Stimulated activated CD4-positive, alpha-beta T cell treated with anti-CD3 and anti-CD28 coated beads, Interleukin-1b, Interleukin-23, amount 100 ng/mL, for 24 hours (primary cell): ENCODE results near the gene ST6GALNAC6.
"Not testable (repeated sequence)": the region's sequence is repeated elsewhere in the genome, so short reads cannot be mapped to it uniquely, and the experiment has no call there.

ENCODE experiments used
- DNase-seq, 4 experiments: peaks; one replicate each; pipeline ENCODE4 v3.0.0-alpha.2; 2020; ENCODE audit warnings: low read depth in 4 of 4, low spot score in 1 of 4

ST6GALNAC6 gene

DNA sequence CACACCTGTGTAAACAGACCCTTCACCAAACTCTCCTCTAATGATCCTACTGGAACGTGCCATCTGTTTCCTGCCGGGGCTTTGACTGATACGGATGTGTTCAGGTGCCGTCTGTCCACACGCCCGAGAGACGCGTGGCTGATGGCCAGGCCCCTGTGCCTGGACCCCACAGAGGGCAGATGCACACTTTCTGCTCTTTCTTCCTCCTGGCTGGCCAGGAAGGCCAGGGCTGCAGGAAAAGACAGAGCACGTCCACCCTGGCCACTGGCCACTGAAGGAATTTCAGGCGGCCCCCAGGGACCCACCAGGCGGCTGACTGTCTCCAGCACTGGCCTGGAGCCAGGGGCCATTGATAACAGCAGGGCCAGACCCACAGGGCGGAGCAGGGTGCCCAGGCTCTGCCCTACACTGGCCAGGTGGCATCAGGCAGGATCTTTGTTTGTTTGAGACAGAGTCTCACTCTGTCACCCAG, 41.3 kb downstream of the ST6GALNAC6 start:
- no peak for DNase-seq

- no peak for DNase-seq
These were observed 42.1 kb downstream of the ST6GALNAC6 start for GRCh38 chr9:127857278-127857677.

DNA sequence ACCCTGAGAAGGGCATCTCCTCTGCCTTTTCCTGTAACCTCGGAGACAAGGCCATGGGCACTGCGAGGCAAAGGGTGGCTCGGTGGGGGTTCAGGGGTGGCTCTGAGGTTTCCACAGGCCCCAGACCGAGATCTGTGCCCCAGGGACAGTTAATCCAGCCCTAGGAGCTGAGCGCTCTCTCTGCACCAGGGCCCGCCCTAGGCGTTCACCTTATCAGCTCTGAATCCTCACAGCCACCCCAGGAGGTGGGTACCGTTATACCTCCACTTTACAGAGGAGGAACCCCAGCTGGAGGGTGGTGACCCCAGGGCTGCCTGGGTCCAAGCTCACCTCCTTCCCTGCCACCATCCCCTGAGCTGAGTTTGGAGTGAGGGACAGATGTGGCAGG, 42.7 kb downstream of the ST6GALNAC6 start:
- no peak for DNase-seq

GRCh38 chr9:127856094-127856728, 43.2 kb downstream of the ST6GALNAC6 start:
- DNase-seq: no peak

- no peak for DNase-seq
These were observed 43.9 kb downstream of the ST6GALNAC6 start for GRCh38 chr9:127855522-127855921.

DNA sequence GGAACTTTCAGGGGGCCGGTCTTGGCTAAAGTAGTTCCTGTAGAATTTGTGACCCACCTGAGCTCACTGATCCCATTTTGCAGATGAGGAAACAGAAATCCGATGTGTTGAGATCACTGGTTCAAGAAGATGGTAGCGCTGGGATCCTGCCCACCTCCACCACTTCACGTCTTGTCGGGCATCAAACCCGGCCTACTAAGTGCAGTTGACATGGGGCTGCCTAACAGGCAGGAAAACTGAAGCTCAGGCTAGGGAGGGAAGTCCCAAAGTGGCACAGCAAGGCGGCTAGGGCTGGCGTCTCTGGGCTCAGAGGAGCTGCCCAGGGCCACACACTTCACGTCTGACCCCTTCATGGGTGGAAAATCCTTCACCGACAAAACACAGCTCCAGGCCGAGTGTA, 44.4 kb downstream of the ST6GALNAC6 start:
- DNase-seq: no peak

DNA sequence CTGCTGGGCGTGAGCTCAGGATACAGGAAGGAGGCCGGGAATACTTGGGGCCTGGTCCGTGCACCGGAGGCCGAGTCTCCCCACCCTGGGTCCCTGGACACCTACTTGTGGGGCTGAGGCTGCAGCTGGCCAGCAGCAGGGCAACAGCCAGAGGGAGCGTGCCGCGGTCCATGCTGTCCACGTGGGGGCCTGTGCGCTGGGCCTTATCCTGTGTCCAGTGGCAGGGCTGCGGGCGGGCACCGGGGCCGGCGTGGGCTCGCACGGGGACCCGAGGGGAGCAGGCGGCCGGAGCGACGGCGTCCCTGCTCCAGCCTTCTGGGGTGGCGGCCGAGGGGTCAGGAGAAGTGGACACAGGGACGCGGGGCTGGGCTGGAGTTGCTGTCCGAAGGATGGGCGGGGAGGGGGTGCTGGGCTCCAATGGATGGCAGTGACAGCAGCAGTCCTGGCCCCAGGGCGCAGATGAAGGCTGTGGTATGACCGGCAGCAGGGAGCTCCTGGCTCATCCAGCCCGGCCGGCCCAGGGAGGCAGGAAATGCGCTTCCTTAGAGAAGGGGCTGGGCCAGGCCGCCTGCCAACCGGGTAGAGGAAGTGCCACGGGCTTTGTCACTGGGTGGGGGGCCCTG, 45.1 kb downstream of the ST6GALNAC6 start, which contains the start of gene ENG:
TSS of gene ENG (minus strand) at position 475 of the 623 bp plus-strand sequence. CDS start at position 172, 303 bp downstream.
- no peak for DNase-seq

DNA sequence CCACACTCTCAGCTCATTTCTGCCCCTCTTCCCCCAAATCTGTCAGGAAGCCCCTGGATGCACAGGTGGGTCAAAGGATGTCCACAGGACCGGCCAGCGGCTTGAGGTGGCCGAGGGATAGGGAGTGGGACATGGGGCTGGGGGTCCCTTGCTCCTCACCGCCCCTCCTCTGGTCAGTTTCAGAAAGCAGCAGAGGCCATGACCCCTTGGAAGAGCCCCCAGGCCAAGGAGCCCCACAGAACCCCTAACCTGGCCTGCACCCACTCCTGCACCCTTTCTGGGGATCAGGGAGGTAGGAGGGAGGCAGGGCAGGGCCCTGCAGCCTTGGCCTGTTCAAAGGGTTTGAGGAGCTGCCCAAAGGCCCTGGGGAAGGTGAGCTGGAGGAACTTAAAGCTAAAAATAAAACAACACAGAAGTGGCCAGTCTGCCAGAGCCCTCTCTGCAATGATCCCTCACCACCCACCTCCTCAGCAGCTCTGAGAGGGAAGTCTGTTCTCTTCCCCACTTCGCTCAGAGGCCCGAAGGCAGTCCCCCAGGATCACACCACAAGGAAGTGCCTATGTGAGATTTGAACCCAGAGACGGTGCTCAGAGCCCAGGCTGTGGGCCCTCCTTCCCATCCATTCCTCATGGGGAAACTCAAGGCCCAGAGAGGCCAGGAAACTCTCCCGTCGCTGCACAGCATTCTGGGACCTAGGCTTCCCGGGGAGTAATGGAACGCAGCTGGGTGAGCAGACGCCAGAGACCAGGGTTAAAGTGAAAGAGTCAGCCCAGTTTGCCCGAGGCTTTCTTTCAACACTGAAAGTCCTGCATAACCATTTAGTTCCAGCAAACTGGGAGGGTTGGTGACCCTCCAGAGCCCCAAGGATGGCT, 45.9 kb downstream of the ST6GALNAC6 start:
- no peak for DNase-seq

DNA sequence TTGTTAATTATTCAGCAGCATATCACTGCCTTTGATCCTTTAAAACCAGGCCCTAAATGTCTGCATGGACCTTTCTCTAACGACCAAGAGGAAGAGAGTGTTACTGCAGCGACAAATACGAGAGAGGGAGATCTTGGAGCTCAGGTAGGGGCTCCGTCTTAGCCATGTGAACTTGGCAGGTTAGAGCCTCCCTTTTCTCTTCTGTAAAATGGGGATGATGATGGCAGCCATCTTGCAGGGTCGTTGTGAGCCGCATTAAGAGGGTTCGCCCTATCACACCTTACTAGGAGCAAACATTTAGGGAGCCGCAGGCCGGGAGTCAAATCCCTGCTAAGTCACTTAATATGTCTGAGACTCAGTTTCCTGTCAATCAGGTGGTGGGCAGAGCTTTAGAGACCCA, 46.6 kb downstream of the ST6GALNAC6 start:
- no peak for DNase-seq

DNA sequence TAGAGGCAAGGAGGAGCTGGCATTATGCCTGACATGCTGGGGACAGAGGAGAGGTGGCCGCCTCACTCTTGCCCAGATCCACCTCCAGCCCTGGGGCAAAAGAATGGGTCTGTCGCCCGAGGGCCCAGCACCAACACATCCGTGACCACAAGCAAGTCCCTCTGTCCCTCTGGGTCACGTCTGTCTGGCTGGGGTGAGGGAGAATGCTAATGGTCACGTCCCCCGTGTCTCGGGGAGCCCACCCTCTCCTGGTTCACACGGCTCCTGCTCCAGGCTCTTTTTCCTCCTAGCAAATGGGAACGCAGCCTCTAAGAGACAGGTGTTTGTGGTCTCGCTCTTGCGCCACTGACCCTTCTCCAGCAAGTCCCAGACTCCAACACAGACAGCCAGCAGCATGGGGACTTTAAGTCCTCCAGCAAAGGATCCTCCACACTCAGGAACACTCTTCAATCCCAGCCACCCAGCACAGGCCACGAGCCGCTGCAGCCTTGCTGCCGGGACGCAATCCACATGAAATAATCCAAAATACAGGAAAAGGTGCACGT, 49.0 kb downstream of the ST6GALNAC6 start:
- DNase-seq: no peak

GRCh38 chr9:127848756-127849504, 50.5 kb downstream of the ST6GALNAC6 start:
- DNase-seq: no peak

DNA sequence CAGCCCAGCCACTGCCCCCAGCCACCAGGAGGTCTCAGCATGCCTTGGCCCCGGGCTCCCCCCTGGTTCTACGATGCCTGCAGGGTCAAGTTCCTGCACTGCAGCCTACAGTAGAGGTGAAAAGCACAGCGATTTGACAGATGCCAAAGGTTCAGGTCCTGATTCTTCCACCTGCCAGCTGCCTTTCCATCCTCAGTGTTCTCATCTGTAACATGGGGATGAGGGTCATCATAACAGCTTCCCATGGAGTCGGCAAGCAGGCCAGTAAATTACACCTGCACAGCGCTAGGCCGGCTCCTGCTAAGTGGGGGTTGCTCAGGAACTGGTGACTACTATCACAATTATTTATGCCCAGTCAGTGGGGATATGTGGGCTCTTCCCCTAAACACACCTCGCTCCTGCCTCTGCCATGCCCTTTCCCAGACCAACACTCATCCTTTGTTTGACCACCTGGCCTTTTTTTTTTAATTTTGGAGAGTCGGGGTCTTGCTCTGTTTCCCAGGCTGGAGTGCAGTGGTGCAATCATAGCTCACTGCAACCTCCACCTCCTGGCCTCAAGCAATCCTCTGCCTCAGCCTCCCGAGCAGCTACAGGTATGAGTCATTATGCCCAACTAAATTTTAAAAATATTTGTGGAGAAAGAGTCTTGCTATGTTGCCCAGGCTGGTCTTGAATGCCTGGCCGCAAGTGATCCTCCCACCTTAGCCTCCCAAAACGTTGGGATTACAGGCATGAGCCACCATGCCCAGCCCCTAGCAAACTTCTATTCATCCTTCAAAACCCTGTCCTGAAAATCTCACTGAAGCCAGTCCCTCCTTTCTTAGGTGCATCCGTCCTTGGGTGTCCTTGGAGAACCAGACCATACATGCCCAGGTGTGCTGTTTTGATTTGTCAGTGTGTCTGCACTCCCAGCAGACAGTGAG, 51.3 kb downstream of the ST6GALNAC6 start:
- no peak for DNase-seq

DNA sequence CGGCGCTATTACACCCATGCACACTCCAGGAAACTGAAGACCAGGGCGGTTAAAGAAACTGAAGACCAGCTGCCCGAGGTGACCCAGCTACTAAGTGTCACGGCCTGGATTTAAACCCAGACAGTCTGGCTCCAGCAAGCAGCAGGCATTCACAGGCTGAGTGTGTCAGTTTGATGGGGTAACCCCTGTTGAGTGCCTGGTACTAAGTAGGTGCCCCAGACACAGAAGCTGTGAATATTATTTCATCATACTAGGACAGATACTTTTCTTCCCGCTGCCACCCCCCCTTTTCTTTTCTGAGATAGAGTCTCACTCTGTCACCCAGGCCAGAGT, 52.3 kb downstream of the ST6GALNAC6 start:
- no peak for DNase-seq

DNA sequence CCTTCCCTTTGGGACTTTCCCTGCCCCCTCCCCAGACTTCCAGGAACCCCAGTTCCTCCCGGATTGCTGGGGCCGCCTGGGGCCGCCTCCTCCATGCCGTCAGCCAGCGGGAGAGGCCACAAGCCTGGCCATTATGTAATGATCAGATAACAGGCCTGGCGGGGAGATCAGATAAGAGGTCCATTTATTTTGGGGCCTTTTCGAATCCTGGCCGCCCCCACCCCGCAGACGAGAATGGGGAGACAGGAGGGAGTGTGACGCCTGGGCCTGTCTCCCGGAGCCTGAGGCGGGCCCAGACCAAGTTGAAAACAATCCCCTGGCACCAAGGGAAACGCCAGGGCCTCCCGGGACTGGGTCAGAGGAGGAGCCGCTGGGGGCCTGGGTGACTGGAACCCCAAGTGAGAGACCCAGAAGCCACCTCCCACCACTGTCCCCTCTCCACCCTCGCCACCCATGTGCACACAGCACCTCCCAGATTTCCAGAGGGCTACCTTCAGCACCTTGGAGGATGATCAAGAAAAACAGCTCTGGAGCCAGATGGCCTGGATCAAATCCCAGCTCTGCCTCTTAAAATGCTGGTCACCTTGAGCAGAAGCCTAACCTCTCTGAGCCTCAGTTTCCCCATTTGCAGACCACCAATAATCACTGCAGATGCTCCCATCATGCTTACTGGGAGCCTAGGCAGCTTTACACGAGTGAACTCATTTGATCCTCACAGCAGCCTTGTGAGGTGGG, 52.8 kb downstream of the ST6GALNAC6 start:
- DNase-seq: no peak

- not testable (repeated sequence) for DNase-seq
These were observed 53.8 kb downstream of the ST6GALNAC6 start for GRCh38 chr9:127845619-127846018.

DNA sequence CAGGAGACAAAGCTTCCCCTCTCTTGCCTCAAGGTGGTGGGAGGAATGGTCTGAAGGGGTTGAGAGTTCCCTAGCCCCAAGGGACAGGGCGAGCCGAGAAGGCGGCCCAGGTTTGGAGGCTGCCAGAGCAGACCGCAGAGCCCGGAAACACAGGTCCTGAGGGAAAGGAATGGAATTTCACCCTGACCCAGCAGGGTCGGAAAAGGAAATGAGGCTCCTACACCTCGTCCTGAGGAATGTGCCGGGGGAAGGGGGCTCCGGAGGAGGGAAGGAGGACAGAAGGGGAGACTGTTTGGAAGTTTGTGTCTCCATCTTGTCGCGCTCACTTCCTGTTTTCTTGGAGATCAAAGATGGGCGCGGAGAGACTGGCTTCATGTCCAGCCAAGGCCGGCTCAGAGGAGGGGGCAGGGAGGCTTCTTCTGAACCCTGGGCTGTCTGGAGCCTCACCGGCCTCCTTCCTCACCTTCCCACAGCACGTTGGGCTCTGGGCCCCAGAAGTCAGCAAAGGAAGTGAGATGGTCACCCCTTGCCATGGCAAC, 54.5 kb downstream of the ST6GALNAC6 start:
- no peak for DNase-seq

DNA sequence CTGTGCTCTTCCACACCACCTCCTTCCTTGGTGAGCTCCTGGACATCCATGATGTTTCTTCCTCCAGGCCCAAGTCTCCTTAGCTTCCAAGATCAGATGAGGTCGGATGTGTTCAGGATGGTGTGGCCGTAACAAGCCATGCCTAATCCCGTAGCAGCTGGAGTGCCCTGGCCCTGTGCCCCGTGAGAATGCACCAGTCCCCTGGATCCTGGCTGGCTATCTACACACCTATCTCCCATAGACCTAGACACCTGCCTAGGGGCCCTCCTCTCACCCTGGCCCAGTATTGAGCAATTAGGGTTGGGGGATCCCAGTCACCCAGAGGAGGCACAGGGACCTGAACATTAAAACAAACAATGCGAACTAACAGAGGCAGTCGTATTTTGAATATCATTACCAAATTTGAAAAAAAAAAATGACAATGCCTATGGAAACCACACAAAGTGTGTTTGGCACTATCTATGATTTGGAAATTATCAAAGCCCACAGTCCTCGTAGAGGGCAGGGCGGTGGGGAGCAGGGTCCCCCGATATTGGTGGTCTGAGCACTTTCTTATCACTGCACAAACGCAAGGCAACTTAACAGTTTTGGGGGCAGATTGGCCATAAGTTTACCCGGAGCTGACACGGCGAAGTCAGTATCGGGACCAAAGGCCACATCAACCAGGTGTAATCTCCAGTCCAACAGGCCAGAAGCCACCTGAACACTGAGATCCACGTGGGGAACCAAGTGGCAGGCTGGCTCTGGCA, 58.1 kb downstream of the ST6GALNAC6 start:
- no peak for DNase-seq

- no peak for DNase-seq
These were observed 60.9 kb downstream of the ST6GALNAC6 start for GRCh38 chr9:127838375-127839078.
